K562 treated with DMSO at 1 percent for 12 hours (cell line): ENCODE results near the gene NFILZ. TPM values are rescaled to one million over a fixed set of nuclear protein-coding genes. Genes with fewer than 3 reads are reported as not detected.

ENCODE experiments used
- total RNA-seq: library from RNA; unstranded; fragments of 300-600 nt; gene quantifications from 2 replicates; pipeline ENCODE4 v1.2.3, GENCODE V29; 2022; ENCODE audit not compliant: insufficient read depth

Gene NFILZ
- not detected in 2 replicates for total RNA-seq

DNA sequence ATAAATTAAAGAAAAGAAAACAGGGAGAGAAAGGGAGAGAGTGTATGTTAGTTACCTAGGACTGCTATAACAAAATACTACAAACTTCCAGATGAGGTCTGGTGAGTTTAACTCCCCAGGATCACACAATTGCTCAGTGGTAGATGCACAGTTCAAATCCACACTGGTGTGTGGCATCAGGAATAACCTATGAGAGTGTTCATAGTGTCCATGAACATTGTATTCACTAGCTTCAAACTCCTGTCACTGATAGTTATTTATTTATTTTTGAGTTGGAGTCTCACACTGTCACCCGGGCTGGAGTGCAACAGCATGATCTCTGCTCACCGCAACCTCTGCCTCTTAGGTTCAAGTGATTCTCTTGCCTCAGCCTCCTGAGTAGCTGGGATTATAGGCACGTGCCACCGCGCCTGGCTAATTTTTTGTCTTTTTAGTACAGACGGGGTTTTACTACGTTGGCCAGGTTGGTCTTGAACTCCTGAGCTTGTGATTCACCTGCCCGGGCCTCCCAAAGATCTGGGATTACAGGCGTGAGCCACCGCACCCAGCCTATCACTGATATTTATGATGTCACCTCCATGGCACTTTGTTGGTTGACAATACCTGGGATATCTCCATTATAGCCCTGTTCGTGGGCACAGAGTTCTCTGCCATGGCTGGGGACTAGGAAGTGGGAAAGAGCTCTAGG is at the start of gene NFILZ:
TSS of gene NFILZ (plus strand) at position 638 of the 688 bp plus-strand sequence. CDS start 46,133 bp downstream, outside the sequence.

DNA sequence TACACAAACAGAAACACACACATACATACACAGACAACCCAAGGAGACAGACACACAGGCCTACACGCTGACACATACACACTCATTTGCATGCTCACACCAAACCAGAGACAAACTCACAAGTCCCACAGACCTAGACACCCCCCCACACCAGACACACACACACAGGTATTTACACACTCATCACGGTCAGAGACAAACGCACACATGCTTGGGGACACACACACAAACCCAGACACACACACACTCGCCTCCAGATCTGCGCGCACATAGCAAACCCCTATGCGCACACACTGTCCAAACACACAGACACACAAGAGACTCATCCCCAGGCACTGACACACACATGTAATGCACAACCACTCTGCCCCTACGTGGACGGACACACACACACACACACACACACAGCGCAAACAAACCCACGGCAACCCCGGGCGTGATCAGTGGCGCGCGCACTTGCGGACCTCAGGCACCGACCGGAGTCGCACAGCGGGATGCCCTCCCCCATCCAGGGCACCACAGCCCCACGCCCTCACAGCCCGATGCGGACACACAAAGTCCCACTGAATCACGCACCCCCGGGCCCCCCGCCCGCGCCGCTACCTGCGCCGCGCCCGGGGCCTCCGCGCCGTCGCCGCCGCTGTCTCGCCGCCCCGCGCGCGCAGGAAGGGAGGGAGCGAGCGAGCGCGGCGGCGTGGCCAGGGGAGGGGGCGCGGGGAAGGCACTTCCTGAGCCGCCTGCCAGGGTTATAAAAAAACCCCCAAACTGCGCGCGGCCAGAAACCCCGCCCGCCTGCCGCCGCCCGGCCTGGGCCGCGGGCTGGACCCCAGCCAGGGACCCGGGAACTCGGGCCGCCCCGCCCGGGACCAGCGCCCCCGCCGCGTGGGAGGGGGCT is 20.1 kb upstream of the NFILZ start, which contains the start of gene ADAMTS10:
TSS of gene ADAMTS10 (minus strand) at position 675 of the 895 bp plus-strand sequence. CDS start 5,005 bp downstream, outside the sequence.

Other genes starting within 250 kb of the NFILZ start
- 93.5 and 121 TPM in 2 replicates for gene RAB11B, start 240.3 kb upstream of the NFILZ start, total RNA-seq
- 19.6 and 36.1 TPM in 2 replicates for gene MARCHF2, start 217.3 kb upstream of the NFILZ start, total RNA-seq
- gene HNRNPM, start 185.7 kb upstream of the NFILZ start, total RNA-seq = 270 and 328 TPM in 2 replicates
- gene PRAM1, start 128.0 kb upstream of the NFILZ start, total RNA-seq = 0.46 and 0.50 TPM in 2 replicates
- gene ZNF414, start 116.5 kb upstream of the NFILZ start, total RNA-seq = 15.6 and 16.0 TPM in 2 replicates
- 38.1 and 48.8 TPM in 2 replicates for gene MYO1F, start 53.2 kb upstream of the NFILZ start, total RNA-seq
- gene ADAMTS10, start 19.9 kb upstream of the NFILZ start, total RNA-seq = 0.41 TPM in 1 of 2 replicates, not detected in the other
- gene ACTL9, start 68.2 kb downstream of the NFILZ start, total RNA-seq = not detected in 2 replicates
- not detected in 2 replicates for gene OR2Z1, start 91.0 kb downstream of the NFILZ start, total RNA-seq
- gene ZNF558, start 201.7 kb downstream of the NFILZ start, total RNA-seq = 8.2 and 19.8 TPM in 2 replicates
- not detected in 2 replicates for gene MBD3L1, start 201.7 kb downstream of the NFILZ start, total RNA-seq